Neuronal stem cell (in vitro differentiated cells): ENCODE data around the gene VTI1A.

Experiments
- DNase-seq: peaks from one replicate; pipeline ENCODE4 v3.0.0-alpha.2; 2013; ENCODE audit warnings: low spot score
- H2AFZ ChIP-seq: one replicate; pipeline ENCODE4 v1.6.1; 2013; ENCODE audit warnings: mild to moderate bottlenecking, low read length, inconsistent platforms
- H2AK5ac ChIP-seq: 2 replicates; pipeline ENCODE4 v1.6.1; 2013; ENCODE audit warnings: low read depth, mild to moderate bottlenecking, inconsistent platforms, low read length, moderate library complexity, mixed read lengths
- H2BK120ac ChIP-seq: 2 replicates; pipeline ENCODE4 v1.6.1; 2013; ENCODE audit warnings: low read depth, mild to moderate bottlenecking, inconsistent platforms, low read length, moderate library complexity, mixed read lengths
- H2BK12ac ChIP-seq: one replicate; pipeline ENCODE4 v1.6.1; 2013; ENCODE audit warnings: low read length, inconsistent platforms
- H2BK15ac ChIP-seq: 2 replicates; pipeline ENCODE4 v1.6.1; 2013; ENCODE audit warnings: mild to moderate bottlenecking, low read length, inconsistent platforms, mixed read lengths
- H2BK5ac ChIP-seq: one replicate; pipeline ENCODE4 v1.6.1; 2013; ENCODE audit warnings: inconsistent platforms, mild to moderate bottlenecking, low read length, moderate library complexity
- H3K14ac ChIP-seq: one replicate; pipeline ENCODE4 v1.6.1; 2013; ENCODE audit warnings: low read length, inconsistent platforms
- H3K18ac ChIP-seq: 2 replicates; pipeline ENCODE4 v1.6.1; 2013; ENCODE audit warnings: low read length, inconsistent platforms
- H3K23ac ChIP-seq: 2 replicates; pipeline ENCODE4 v1.6.1; 2013; ENCODE audit warnings: low read depth, mild to moderate bottlenecking, mixed read lengths, low read length, inconsistent platforms; ENCODE audit not compliant: poor library complexity
- H3K27ac ChIP-seq: replicated peaks from 3 replicates; pipeline ENCODE4 v1.5.1; 2013; ENCODE audit warnings: low read length, inconsistent platforms
- H3K27me3 ChIP-seq, 3 experiments: 2 replicates each; pipeline ENCODE4 v1.6.1; 2013; ENCODE audit warnings: low read length in 3 of 3, mild to moderate bottlenecking in 2 of 3, inconsistent platforms in 1 of 3, low read depth in 1 of 3, mixed read lengths in 1 of 3, moderate library complexity in 1 of 3; ENCODE audit not compliant: control insufficient read depth in 3 of 3, insufficient read depth in 3 of 3
- H3K36me3 ChIP-seq, 2 donors: replicated peaks in 1 of 2; 2 replicates each; pipeline ENCODE4 v1.6.1; 2013; ENCODE audit warnings: low read length in 2 of 2; ENCODE audit not compliant: control insufficient read depth in 2 of 2, insufficient read depth in 2 of 2
- H3K4ac ChIP-seq: 2 replicates; pipeline ENCODE4 v1.6.1; 2013; ENCODE audit warnings: inconsistent platforms, mild to moderate bottlenecking, low read length, moderate library complexity
- H3K4me1 ChIP-seq, 2 donors: 1 replicate in 1 of 2; 2 replicates in 1 of 2; pipeline ENCODE4 v1.6.1; 2013; ENCODE audit warnings: low read length in 2 of 2, low read depth in 1 of 2; ENCODE audit not compliant: control insufficient read depth in 2 of 2, insufficient read depth in 1 of 2
- H3K4me2 ChIP-seq: one replicate; pipeline ENCODE4 v1.6.1; 2013; ENCODE audit warnings: mild to moderate bottlenecking, low read length, inconsistent platforms; ENCODE audit not compliant: insufficient read depth, poor library complexity, severe bottlenecking
- H3K4me3 ChIP-seq, 2 donors: 2 replicates each; pipeline ENCODE4 v1.5.1; 2013; ENCODE audit warnings: low read length in 2 of 2, mild to moderate bottlenecking in 2 of 2, inconsistent platforms in 1 of 2, moderate library complexity in 1 of 2
- H3K79me1 ChIP-seq: one replicate; pipeline ENCODE4 v1.6.1; 2013; ENCODE audit warnings: low read depth, mild to moderate bottlenecking, inconsistent platforms, low read length, moderate library complexity
- H3K9ac ChIP-seq: one replicate; pipeline ENCODE4 v1.6.1; 2013; ENCODE audit warnings: mild to moderate bottlenecking, low read depth, low read length, inconsistent platforms; ENCODE audit not compliant: poor library complexity
- H3K9me3 ChIP-seq, 2 donors: replicated peaks in 1 of 2; 2 replicates each; pipeline versions ENCODE3 to v1.6.1; 2013; ENCODE audit warnings: low read length in 2 of 2, mild to moderate bottlenecking in 2 of 2, inconsistent platforms in 1 of 2, low read depth in 1 of 2, mixed read lengths in 1 of 2, moderate library complexity in 1 of 2; ENCODE audit not compliant: control insufficient read depth in 2 of 2, insufficient read depth in 1 of 2
- H4K8ac ChIP-seq: one replicate; pipeline ENCODE4 v1.6.1; 2013; ENCODE audit warnings: low read depth, mild to moderate bottlenecking, inconsistent platforms, low read length, moderate library complexity
- H4K91ac ChIP-seq: one replicate; pipeline ENCODE4 v1.6.1; 2013; ENCODE audit warnings: low read length, low read depth, mild to moderate bottlenecking, inconsistent platforms; ENCODE audit not compliant: poor library complexity
- WGBS, 2 donors: extraction: QIAGEN DNeasy Blood & Tissue Kit; methylation state at CpG; one replicate each; pipeline ENCODE4 v1.1.7; 2013; ENCODE audit warnings: missing lambda C conversion rate in 2 of 2, mixed read lengths in 1 of 2; ENCODE audit not compliant: insufficient read length in 2 of 2, insufficient replicate concordance in 1 of 2; ENCODE audit errors: extremely low coverage in 2 of 2; 5-methylcytosine and 5-hydroxymethylcytosine counted together

VTI1A gene

DNA sequence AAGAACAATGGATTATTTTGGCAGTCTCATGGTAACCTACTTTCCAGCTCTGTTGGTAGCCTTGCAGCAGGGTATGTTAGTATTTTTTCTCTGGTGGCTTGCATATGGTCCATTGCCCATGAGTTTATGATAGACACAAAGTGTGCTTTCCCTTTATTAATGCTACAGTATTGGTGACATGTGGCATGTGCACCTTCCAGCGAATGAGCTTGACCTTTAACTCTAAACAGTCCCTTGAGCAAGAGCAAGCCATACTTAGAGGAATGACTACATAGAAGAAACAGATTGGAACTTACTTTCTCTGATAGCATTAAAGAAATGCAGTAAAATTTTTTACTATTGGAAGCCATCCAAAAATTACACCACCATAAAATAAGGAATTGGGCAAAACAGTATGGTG, 73.9 kb downstream of the VTI1A start:
- Histone ChIP-seq H3K23ac (no peak overlapping the region), H4K91ac (no peak overlapping the region), H3K18ac (no peak overlapping the region), H3K9ac (no peak overlapping the region), H2AFZ (no peak overlapping the region), H2BK12ac (no peak overlapping the region), H3K9me3 (no peaks in the 10 kb centered on the region), H3K27me3 (no peaks in the 10 kb centered on the region), H3K27ac (no peak overlapping the region), H2AK5ac (no peak overlapping the region), H3K4me2 (no peak overlapping the region), H2BK5ac (no peak overlapping the region), H2BK120ac (no peak overlapping the region), H3K4me3 (no peak overlapping the region), H3K36me3 (no peaks in the 10 kb centered on the region), H3K79me1 (no peaks in the 10 kb centered on the region), H2BK15ac (no peak overlapping the region), H3K14ac (no peak overlapping the region), H3K4ac (no peak overlapping the region), H3K4me1 (peaks cover 5 to 11% of the 10 kb centered on the region in 2 donors), H4K8ac (no peak overlapping the region)
- no CpG with 5 or more reads among the region's 1 CpG for WGBS, 2 donors
- no peak for DNase-seq

DNA sequence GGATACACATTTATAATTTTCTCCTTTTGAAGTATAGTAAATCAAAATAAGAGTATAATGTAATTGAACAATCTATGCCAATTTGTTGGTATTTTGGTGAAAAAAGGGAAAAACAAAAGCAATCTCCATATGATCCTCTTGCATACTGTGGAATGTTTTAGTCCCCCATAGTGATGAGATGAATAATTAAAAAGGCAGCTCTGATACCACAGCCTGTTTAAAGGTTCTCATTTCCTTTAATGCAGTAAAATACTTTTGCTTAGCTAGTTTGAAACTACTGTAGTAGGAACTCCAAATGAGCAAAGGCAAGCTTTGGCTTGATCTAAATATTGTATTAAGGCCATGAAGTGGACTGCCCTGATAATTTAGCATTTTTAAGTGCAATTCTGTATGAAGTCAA, 77.6 kb downstream of the VTI1A start:
- Histone ChIP-seq H2AFZ (no peak overlapping the region), H3K18ac (no peak overlapping the region), H3K4me3 (no peak overlapping the region), H3K79me1 (no peaks in the 10 kb centered on the region), H3K23ac (no peak overlapping the region), H3K4me1 (peaks cover 7 to 31% of the 10 kb centered on the region in 2 donors), H2BK15ac (no peak overlapping the region), H4K91ac (no peak overlapping the region), H3K9me3 (no peaks in the 10 kb centered on the region), H3K4me2 (no peak overlapping the region), H3K14ac (no peak overlapping the region), H3K4ac (no peak overlapping the region), H3K9ac (no peak overlapping the region), H3K27me3 (no peaks in the 10 kb centered on the region), H4K8ac (no peak overlapping the region), H2BK12ac (no peak overlapping the region), H3K27ac (no peak overlapping the region), H2BK120ac (no peak overlapping the region), H3K36me3 (no peaks in the 10 kb centered on the region), H2BK5ac (no peak overlapping the region), H2AK5ac (no peak overlapping the region)
- no peak for DNase-seq

DNA sequence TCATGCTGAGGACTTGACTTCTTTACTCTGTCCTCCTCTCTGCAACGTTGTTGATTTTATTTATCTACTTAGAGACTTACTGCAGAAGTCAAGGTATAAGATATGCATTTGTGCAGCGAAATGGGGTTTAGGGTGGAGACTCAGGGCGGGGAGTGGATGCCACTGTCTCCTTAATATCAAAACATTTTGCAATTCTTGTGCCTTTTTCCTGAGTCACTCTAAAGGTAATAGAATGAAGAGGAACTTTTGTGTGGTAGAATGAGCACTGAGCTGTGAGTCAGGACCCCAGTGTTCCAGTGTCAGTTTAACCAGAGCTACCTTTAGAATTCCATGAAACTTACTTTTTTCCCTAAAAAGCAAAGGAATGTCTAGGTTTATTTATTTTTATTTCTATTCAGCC, 78.2 kb downstream of the VTI1A start:
- DNase-seq: no peak
- H3K9me3 ChIP-seq: no peaks in the 10 kb centered on the region
- no peaks in the 10 kb centered on the region for H3K79me1 ChIP-seq
- H4K91ac ChIP-seq: no peak overlapping the region
- H2BK120ac ChIP-seq: no peak overlapping the region
- H3K4me2 ChIP-seq: no peak overlapping the region
- peaks cover 7 to 31% of the 10 kb centered on the region in 2 donors for H3K4me1 ChIP-seq
- H2BK15ac ChIP-seq: no peak overlapping the region
- H3K27ac ChIP-seq: peak overlapping the region; percentile 43
- H3K23ac ChIP-seq: no peak overlapping the region
- H3K18ac ChIP-seq: no peak overlapping the region
- H2BK12ac ChIP-seq: no peak overlapping the region
- H4K8ac ChIP-seq: no peak overlapping the region
- H2AK5ac ChIP-seq: no peak overlapping the region
- H3K14ac ChIP-seq: no peak overlapping the region
- no peak overlapping the region for H3K9ac ChIP-seq
- WGBS, 2 donors: no CpG with 5 or more reads among the region's 3 CpGs
- no peak overlapping the region for H3K4me3 ChIP-seq
- no peak overlapping the region for H3K4ac ChIP-seq
- H3K36me3 ChIP-seq: no peaks in the 10 kb centered on the region
- no peak overlapping the region for H2AFZ ChIP-seq
- no peaks in the 10 kb centered on the region for H3K27me3 ChIP-seq
- no peak overlapping the region for H2BK5ac ChIP-seq

DNA sequence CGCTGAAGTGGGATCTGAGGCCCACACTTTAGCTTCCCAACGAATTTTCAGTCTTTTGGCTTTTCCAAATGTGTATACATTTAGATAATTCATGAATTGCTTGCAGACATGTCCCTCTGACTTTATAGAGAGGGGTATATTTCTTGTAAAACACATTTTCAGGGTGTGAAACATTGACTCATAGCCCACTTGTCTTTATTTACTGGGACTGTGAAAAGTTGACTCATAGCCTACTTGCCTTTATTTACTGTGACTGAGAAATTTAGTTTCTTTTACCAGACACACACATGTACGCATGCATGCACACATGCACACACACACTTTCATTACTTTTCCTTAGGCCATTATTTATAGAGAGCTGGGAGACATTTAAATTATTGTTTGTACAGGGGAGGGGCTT, 79.1 kb downstream of the VTI1A start:
- no peak for DNase-seq
- H2BK15ac ChIP-seq: no peak overlapping the region

More for the DNA sequence above, 79.1 kb downstream of the VTI1A start:
- Histone ChIP-seq H3K4me3 (no peak overlapping the region), H3K14ac (no peak overlapping the region), H3K79me1 (no peaks in the 10 kb centered on the region), H2BK5ac (no peak overlapping the region), H3K4me2 (no peak overlapping the region), H3K27ac (peak overlapping the region; percentile 22), H3K9ac (no peak overlapping the region), H2AFZ (no peak overlapping the region), H3K36me3 (no peaks in the 10 kb centered on the region), H2BK120ac (no peak overlapping the region), H3K27me3 (no peaks in the 10 kb centered on the region), H4K91ac (no peak overlapping the region), H3K4ac (no peak overlapping the region), H2AK5ac (no peak overlapping the region), H3K23ac (no peak overlapping the region), H4K8ac (no peak overlapping the region), H3K4me1 (peaks cover 12 to 31% of the 10 kb centered on the region in 2 donors), H3K9me3 (peaks cover 0 to 4% of the 10 kb centered on the region in 2 donors), H3K18ac (no peak overlapping the region), H2BK12ac (no peak overlapping the region)
- no CpG with 5 or more reads among the region's 3 CpGs for whole genome bisulfite sequencing, 2 donors
